Aorta (tissue), 5 donors: Measurements from ENCODE around the gene MXRA8. TPM values are rescaled to one million over a fixed set of nuclear protein-coding genes. Genes with fewer than 3 reads are reported as not detected.

Source experiments
- ATAC-seq: fragments of 200-7000 bp; cut with Tn5 transposase; one replicate; pipeline ENCODE4 v1.9.1; 2022; ENCODE audit warnings: moderate library complexity; ENCODE audit not compliant: low FRiP score
- DNase-seq, 2 donors: peaks; one replicate each; pipeline ENCODE4 v3.0.0-alpha.2; 2020
- H3K27ac ChIP-seq, 2 donors: one replicate each; pipeline ENCODE4 v1.5.1; 2013; ENCODE audit warnings: low read length in 2 of 2, mild to moderate bottlenecking in 2 of 2, moderate library complexity in 2 of 2, control low read depth in 1 of 2, inconsistent platforms in 1 of 2, low read depth in 1 of 2
- H3K27me3 ChIP-seq, 2 donors: one replicate each; pipeline ENCODE4 v1.6.1; 2013; ENCODE audit warnings: control low read depth in 1 of 2, low read length in 1 of 2, mild to moderate bottlenecking in 1 of 2, moderate library complexity in 1 of 2; ENCODE audit not compliant: insufficient read depth in 2 of 2, control insufficient read depth in 1 of 2
- H3K36me3 ChIP-seq, 2 donors: one replicate each; pipeline ENCODE4 v1.6.1; 2013; ENCODE audit warnings: control low read depth in 1 of 2, low read length in 1 of 2, mild to moderate bottlenecking in 1 of 2; ENCODE audit not compliant: insufficient read depth in 2 of 2, control insufficient read depth in 1 of 2
- H3K4me1 ChIP-seq, 2 donors: one replicate each; pipeline ENCODE4 v1.6.1; 2013; ENCODE audit warnings: low read length in 2 of 2, control low read depth in 1 of 2, mild to moderate bottlenecking in 1 of 2, moderate library complexity in 1 of 2; ENCODE audit not compliant: insufficient read depth in 2 of 2, control insufficient read depth in 1 of 2
- H3K4me3 ChIP-seq, 2 donors: one replicate each; pipeline ENCODE4 v1.5.1; 2013; ENCODE audit warnings: low read length in 2 of 2, control low read depth in 1 of 2, mild to moderate bottlenecking in 1 of 2
- H3K9me3 ChIP-seq: one replicate; pipeline ENCODE4 v1.6.1; 2013; ENCODE audit warnings: mild to moderate bottlenecking, low read length; ENCODE audit not compliant: control insufficient read depth
- WGBS, 2 donors: extraction: QIAGEN DNeasy Blood & Tissue Kit; methylation state at CpG; one replicate each; pipeline ENCODE4 v1.1.7; 2013; 5-methylcytosine and 5-hydroxymethylcytosine counted together
- intact Hi-C, 2 donors: fragments of 100-400 bp; cut with DNase I; formaldehyde crosslinking; loops; one replicate each; pipeline versions ENCODE4 v1.14.2 to v1.15.0; 2022
- polyA plus RNA-seq, 2 donors: library from polyadenylated mRNA; stranded (reverse); fragments of 200-250 nt; gene quantifications; one replicate each; pipeline ENCODE4 v1.2.3, GENCODE V29; 2013
- total RNA-seq, 2 donors: library from RNA; stranded (reverse); fragmentation: NEBNext Ultra II Directional; extraction: Animal tissue kit (Norgen Biotek cat#: 25700); gene quantifications; one replicate each; pipeline ENCODE4 v1.2.1, GENCODE V29; 2021
- donor health status: healthy with polysubstance abuse.
- donor health status: Bipolar disorder and iron deficiency.
- donor health status: DM: no; HTN: no; CAD: no.
- donor health status: DM: no; HTN: no; CAD: no.
- donor health status: DM: yes; HTN: yes; CAD: no.

Gene MXRA8
- total and polyA plus RNA-seq, 4 donors, result 52.3 to 364 (median 163) TPM

- Histone ChIP-seq H3K4me1 (no peaks in the 10 kb centered on the region), H3K4me3 (peak overlapping the region; percentile 51 to 55), H3K27me3 (no peaks in the 10 kb centered on the region), H3K36me3 (no peaks in the 10 kb centered on the region), H3K9me3 (no peaks in the 10 kb centered on the region), H3K27ac (no peak overlapping the region)
- intact Hi-C loops, result no loop called here
- 33 to 37% methylated on average over 53 to 57 of the region's 57 CpGs for WGBS, 2 donors
- DNase-seq (no peak), ATAC-seq (no peak)
These were observed 48.9 kb downstream of the MXRA8 start for GRCh38 chr1:1309251-1310108.

DNA sequence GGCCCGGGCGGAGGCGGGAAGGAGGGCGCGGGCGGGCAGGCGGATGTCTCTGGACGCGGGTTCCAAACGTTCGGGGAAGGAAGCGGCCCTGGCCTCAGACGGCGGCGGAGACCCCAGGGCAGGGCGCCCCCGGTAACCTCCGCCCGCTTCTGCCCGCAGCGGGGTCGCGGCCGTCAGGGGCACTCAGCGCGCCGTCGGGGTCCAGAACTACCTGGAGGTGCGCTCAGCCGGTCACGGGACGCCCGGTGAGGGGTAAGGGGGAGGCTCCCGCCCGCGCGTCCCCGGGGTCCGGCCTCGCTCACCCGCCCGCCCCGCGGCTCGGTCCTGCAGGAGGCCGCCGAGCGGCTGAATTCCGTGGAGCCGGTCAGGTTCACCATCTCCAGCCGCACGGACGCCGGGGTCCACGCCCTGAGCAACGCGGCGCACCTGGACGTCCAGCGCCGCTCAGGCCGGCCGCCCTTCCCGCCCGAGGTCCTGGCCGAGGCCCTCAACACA lies 49.6 kb downstream of the MXRA8 start:
- ATAC-seq (no peak), DNase-seq (peak in 1 of 2 donors; percentile 66)
- peak overlapping the region in 1 of 2 donors; percentile 49 for H3K27ac ChIP-seq
- intact Hi-C loops, result loop anchor here in 1 of 2 donors (1.0 kb wide), 1 partner anchor 66 kb away; the partner anchor contains the start of gene AURKAIP1
- H3K4me1 ChIP-seq, result no peaks in the 10 kb centered on the region
- no peaks in the 10 kb centered on the region for H3K36me3 ChIP-seq
- peak overlapping the region; percentile 51 to 55 for H3K4me3 ChIP-seq
- 0 to 1% methylated on average over 28 to 66 of the region's 66 CpGs for WGBS, 2 donors
- H3K9me3 ChIP-seq, result no peaks in the 10 kb centered on the region
- H3K27me3 ChIP-seq, result no peaks in the 10 kb centered on the region

GRCh38 chr1:1307923-1308755 lies 50.2 kb downstream of the MXRA8 start, which contains the start of the genes ACAP3 and PUSL1:
ACAP3 (minus strand) TSS chr1:1307930; CDS start chr1:1307815, 115 bp downstream.
PUSL1 (plus strand) TSS chr1:1308597; CDS start chr1:1308644, 47 bp downstream.
- Histone ChIP-seq H3K36me3 (no peaks in the 10 kb centered on the region), H3K4me1 (no peaks in the 10 kb centered on the region), H3K9me3 (no peaks in the 10 kb centered on the region), H3K4me3 (peak within 1 kb of the TSS; percentile 55 to 60), H3K27me3 (no peaks in the 10 kb centered on the region), H3K27ac (peak within 1 kb of the TSS; percentile 9 to 85)
- ATAC-seq (peak; percentile 87), DNase-seq (peak; percentile 94 to 96)
- intact Hi-C loops, result loop anchor here in 1 of 2 donors (1.0 kb wide), 1 partner anchor 67 kb away; the partner anchor contains the start of gene AURKAIP1
- 0% methylated on average over 73 to 131 of the region's 131 CpGs for WGBS, 2 donors

DNA sequence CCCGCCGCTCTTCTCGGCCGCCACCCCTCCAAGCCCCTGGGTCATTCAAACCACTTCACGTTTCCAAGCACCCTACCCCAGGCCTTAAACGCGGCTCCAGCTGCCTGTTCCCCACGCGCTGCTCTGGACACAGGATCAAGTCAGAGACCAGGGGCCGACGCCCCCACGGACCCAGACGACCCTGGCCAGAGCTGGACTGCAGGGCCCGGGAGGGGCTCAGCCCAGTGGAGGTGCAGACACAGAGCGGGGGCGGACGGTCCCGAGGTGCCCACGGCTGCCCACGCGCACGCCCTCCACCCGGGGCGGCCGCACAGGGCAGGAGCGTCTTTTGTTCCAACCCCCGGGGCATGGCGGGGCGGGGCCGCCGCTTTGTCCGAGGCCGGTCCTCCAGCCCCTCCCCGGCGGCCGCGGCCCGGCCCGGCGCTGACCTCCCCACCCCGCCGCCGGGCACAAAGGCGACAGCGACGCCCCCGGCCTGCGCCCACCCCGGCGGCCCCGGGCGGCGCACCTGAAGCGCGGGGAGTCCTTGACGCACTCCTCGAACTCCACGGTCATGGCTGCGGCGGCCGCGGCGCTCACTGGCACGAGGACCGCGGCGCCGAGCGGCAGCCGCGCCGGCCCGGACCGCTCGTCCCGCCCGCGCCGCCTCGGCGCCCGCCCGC lies 51.0 kb downstream of the MXRA8 start:
- no peaks in the 10 kb centered on the region for H3K9me3 ChIP-seq
- ATAC-seq (no peak), DNase-seq (peak in 1 of 2 donors; percentile 71)
- H3K27ac ChIP-seq, result peak overlapping the region; percentile 9 to 54
- intact Hi-C loops, result no loop called here
- H3K36me3 ChIP-seq, result no peaks in the 10 kb centered on the region
- WGBS, 2 donors, result 1 to 2% methylated on average over 45 to 83 of the region's 83 CpGs
- no peaks in the 10 kb centered on the region for H3K4me1 ChIP-seq
- no peaks in the 10 kb centered on the region for H3K27me3 ChIP-seq
- peak overlapping the region; percentile 51 to 60 for H3K4me3 ChIP-seq

- H3K36me3 ChIP-seq, result no peaks in the 10 kb centered on the region
- DNase-seq (no peak), ATAC-seq (no peak)
- 39 to 41% methylated on average over 27 of the region's 27 CpGs for WGBS, 2 donors
- intact Hi-C loops, result no loop called here
- no peaks in the 10 kb centered on the region for H3K9me3 ChIP-seq
- no peaks in the 10 kb centered on the region for H3K4me1 ChIP-seq
- no peak overlapping the region for H3K27ac ChIP-seq
- H3K27me3 ChIP-seq, result no peaks in the 10 kb centered on the region
- peak overlapping the region in 1 of 2 donors; percentile 51 for H3K4me3 ChIP-seq
These were observed 51.6 kb downstream of the MXRA8 start for GRCh38 chr1:1306661-1307260.

- WGBS, 2 donors, result 31 to 35% methylated on average over 10 to 11 of the region's 11 CpGs
- H3K9me3 ChIP-seq, result no peaks in the 10 kb centered on the region
- intact Hi-C loops, result no loop called here
- no peaks in the 10 kb centered on the region for H3K27me3 ChIP-seq
- no peak overlapping the region for H3K4me3 ChIP-seq
- no peaks in the 10 kb centered on the region for H3K36me3 ChIP-seq
- DNase-seq, result no peak
- ATAC-seq, result no peak
- no peaks in the 10 kb centered on the region for H3K4me1 ChIP-seq
- no peak overlapping the region for H3K27ac ChIP-seq
These were observed 52.2 kb downstream of the MXRA8 start for GRCh38 chr1:1306070-1306660.

DNA sequence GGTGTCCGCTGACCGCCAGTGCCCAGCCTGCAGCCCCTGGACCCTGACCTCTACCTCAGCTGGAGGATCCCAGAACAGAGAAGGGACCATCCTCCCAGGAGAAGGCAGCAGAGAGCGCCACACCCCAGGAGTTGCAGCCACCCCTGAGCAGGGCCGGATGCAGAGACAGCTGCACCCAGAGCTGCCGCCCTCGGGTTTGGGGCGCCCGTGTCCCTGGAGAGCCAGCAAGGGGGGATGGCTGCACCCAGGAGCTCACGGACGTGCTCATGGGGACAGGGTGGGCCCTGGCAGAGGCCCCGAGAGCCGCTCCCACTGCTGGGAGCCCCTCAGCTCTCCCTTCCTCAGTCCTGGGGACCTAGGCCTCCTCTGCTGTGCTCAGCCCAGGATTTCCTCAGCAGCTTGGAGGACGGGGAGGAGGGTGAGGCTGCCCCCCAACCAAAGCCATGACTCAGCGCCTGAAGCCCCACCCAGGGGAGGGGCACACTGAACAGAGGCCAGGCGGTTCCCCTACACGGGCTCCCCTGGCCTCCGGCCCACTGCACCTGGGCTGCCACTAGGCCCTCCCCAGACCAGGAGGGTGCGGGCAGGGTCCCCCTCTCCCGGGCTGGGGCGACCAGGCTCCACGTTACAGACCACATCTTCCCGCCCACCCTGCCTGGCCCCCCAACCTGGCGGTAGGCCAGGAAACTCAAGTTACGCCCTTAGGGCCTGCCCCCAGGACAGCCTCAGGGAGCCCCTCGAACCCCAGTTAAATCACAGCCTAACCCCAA lies 52.9 kb downstream of the MXRA8 start:
- intact Hi-C loops, result no loop called here
- Histone ChIP-seq H3K4me3 (no peak overlapping the region), H3K4me1 (no peaks in the 10 kb centered on the region), H3K27me3 (no peaks in the 10 kb centered on the region), H3K9me3 (no peaks in the 10 kb centered on the region), H3K27ac (no peak overlapping the region), H3K36me3 (no peaks in the 10 kb centered on the region)
- ATAC-seq (no peak), DNase-seq (peak; percentile 81 to 88)
- 45 to 48% methylated on average over 22 to 25 of the region's 25 CpGs for WGBS, 2 donors
